Heart left ventricle (tissue), 16 donors: ENCODE results near the gene COL24A1. TPM values are rescaled to one million over a fixed set of nuclear protein-coding genes. Genes with fewer than 3 reads are reported as not detected.

ENCODE experiments used
- ATAC-seq, 4 donors: fragments of 200-7000 bp; cut with Tn5 transposase; one replicate each; pipeline ENCODE4 v1.9.1; 2020 to 2022; ENCODE audit warnings: moderate library complexity in 4 of 4, mild to moderate bottlenecking in 3 of 4, moderate number of reproducible peaks in 1 of 4
- DNase-seq, 5 donors: peaks; one replicate each; pipeline ENCODE4 v3.0.0-alpha.2; 2020
- H3K27ac ChIP-seq, 12 donors: fragments of 200-600 bp; sonication (generic) in 4 of 12; one replicate each; pipeline versions ENCODE4 v1.5.0 to v1.8.0; 2016 to 2022; ENCODE audit warnings: mild to moderate bottlenecking in 2 of 12
- H3K27me3 ChIP-seq, 9 donors: fragments of 200-600 bp; sonication (generic) in 2 of 9; one replicate each; pipeline versions ENCODE4 v1.5.1 to v1.8.0; 2016 to 2022; ENCODE audit warnings: mild to moderate bottlenecking in 3 of 9
- H3K36me3 ChIP-seq, 9 donors: fragments of 200-600 bp; sonication (generic) in 2 of 9; one replicate each; pipeline versions ENCODE4 v1.5.0 to v1.8.0; 2018 to 2022; ENCODE audit warnings: mild to moderate bottlenecking in 2 of 9
- H3K4me1 ChIP-seq, 12 donors: fragments of 200-600 bp; sonication (generic) in 4 of 12; one replicate each; pipeline versions ENCODE4 v1.5.0 to v1.8.0; 2016 to 2022; ENCODE audit warnings: mild to moderate bottlenecking in 3 of 12
- H3K4me3 ChIP-seq, 12 donors: fragments of 200-600 bp; sonication (generic) in 4 of 12; one replicate each; pipeline versions ENCODE4 v1.5.0 to v1.8.0; 2017 to 2022; ENCODE audit warnings: mild to moderate bottlenecking in 9 of 12, moderate library complexity in 4 of 12
- H3K9me3 ChIP-seq, 12 donors: fragments of 200-600 bp; sonication (generic) in 4 of 12; one replicate each; pipeline versions ENCODE4 v1.5.0 to v1.8.0; 2016 to 2022; ENCODE audit warnings: mild to moderate bottlenecking in 1 of 12
- CTCF ChIP-seq, 12 donors: fragments of 200-600 bp; sonication (generic) in 4 of 12; IDR thresholded peaks; one replicate each; pipeline versions ENCODE4 v1.5.0 to v1.8.0; 2018 to 2022; ENCODE audit warnings: antibody characterized with exemption in 12 of 12, mild to moderate bottlenecking in 5 of 12
- POLR2A ChIP-seq, 2 donors: fragments of 450-650 bp; IDR thresholded peaks; one replicate each; pipeline ENCODE4 v1.6.1; 2017; ENCODE audit warnings: antibody characterized with exemption in 2 of 2, mild to moderate bottlenecking in 2 of 2, moderate library complexity in 2 of 2
- WGBS, 4 donors: extraction: QIAGEN DNeasy Blood & Tissue Kit in 2 of 4; methylation state at CpG; one replicate each; pipeline versions ENCODE4 v1.1.5 to v1.1.7; 2013 to 2018; 5-methylcytosine and 5-hydroxymethylcytosine counted together
- intact Hi-C, 10 donors: fragments of 100-400 bp; cut with DNase I; formaldehyde crosslinking; loops; one replicate each; pipeline versions ENCODE4 v1.11.1 to v1.14.2; 2022
- polyA plus RNA-seq, 2 donors: library from polyadenylated mRNA; stranded (reverse); fragments of 200-250 nt; gene quantifications; one replicate each; pipeline ENCODE4 v1.2.3, GENCODE V29; 2013
- total RNA-seq, 9 donors: library from RNA; depleted of rRNA in 2 of 9; stranded (reverse); fragments of >200 nt in 2 of 9; fragmentation: NEBNext Ultra II Directional in 3 of 9; extraction: Animal tissue kit (Norgen Biotek cat#: 25700) in 3 of 9; gene quantifications; one replicate each; pipeline versions ENCODE4 v1.1.0 to v1.2.4, GENCODE V29; 2016 to 2023
- donor health status: ischemic (EF 13 %, LVEDD 7.1; RV severe dilation, severe dysfunction).
- donor health status: healthy with polysubstance abuse.
- donor health status: DM: no; HTN: yes; CAD: no.
- donor health status: DM: no; HTN: no; CAD: no.
- donor health status: ischemic (EF 25% LVEDD 6.9; RV normal size, moderate dysfunction).
- donor health status: ischemic (EF 25% LVEDD 5.7; RV mildly dilated, moderate dysfunction).
- donor health status: healthy.
- donor health status: DM: yes; HTN: yes; CAD: no.
- donor health status: ischemic (EF 35%, LVEDD 5.7; RV mildly dilated, moderate dysfunction).
- donor health status: nonischemic (EF 11% LVEDD 7.7; RV severe dilation, severe dysfunction).
- donor health status: DM: yes; HTN: yes; CAD: no.
- donor health status: PGD.
- donor health status: ischemic (EF 29% LVEDD 5.4; RV normal size, mild dysfunction).
- donor health status: nonischemic (EF 23%, LVEDD 6.1; RV moderate dilation, normal function).

Gene COL24A1
- total and polyA plus RNA-seq, 11 donors, result 0.07 to 2.8 (median 0.40) TPM

GRCh38 chr1:86063721-86064120, 92.9 kb downstream of the COL24A1 start:
- no peaks in the 10 kb centered on the region for H3K27me3 ChIP-seq

GRCh38 chr1:86062453-86062852, 94.1 kb downstream of the COL24A1 start:
- intact Hi-C loops, result no loop called here
- ATAC-seq (no peak), DNase-seq (no peak)
- WGBS, 4 donors, result 48 to 55% (median 50%) methylated on average over 3 of the region's 3 CpGs
- Histone ChIP-seq H3K4me1 (peaks cover 0 to 7% (median 0%) of the 10 kb centered on the region in 12 donors), H3K27ac (no peak overlapping the region), H3K27me3 (no peaks in the 10 kb centered on the region), H3K4me3 (no peak overlapping the region), H3K9me3 (no peaks in the 10 kb centered on the region), H3K36me3 (no peaks in the 10 kb centered on the region)
- TF ChIP-seq POLR2A (IDR thresholded peaks at IDR 0.05) (no peak), CTCF (IDR thresholded peaks at IDR 0.05) (no peak)

More at GRCh38 chr1:86063721-86064120, 92.9 kb downstream of the COL24A1 start:
- Histone ChIP-seq H3K9me3 (no peaks in the 10 kb centered on the region), H3K4me1 (peaks cover 0 to 7% (median 0%) of the 10 kb centered on the region in 12 donors), H3K36me3 (no peaks in the 10 kb centered on the region), H3K4me3 (no peak overlapping the region), H3K27ac (no peak overlapping the region)
- DNase-seq (no peak), ATAC-seq (no peak)
- intact Hi-C loops, result no loop called here
- TF ChIP-seq POLR2A (IDR thresholded peaks at IDR 0.05), result no peak
- no peak for TF ChIP-seq CTCF (IDR thresholded peaks at IDR 0.05)
- 82 to 88% (median 86%) methylated on average over 1 of the region's 1 CpG for WGBS, 4 donors

DNA sequence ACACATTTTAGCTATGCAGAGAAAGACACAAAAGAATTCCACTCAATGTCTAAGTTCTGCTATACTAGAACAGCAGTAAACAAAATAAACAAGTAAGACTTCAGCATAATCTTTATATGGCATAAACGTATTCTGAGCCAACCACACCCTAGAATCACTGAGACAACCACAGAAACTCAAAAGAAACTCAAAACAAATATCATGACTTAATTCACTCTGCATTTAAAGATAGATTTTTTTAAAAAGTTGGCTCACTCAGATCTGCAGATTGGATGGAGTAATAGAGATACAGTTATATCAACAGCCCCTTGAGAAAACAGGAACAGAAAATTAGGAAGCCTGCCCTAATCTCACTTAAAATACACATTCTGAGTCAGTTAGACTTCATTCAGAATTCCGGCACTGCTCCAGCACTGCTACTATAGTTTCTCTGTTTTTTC, 95.0 kb downstream of the COL24A1 start:
- Histone ChIP-seq H3K4me1 (peaks cover 0 to 7% (median 0%) of the 10 kb centered on the region in 12 donors), H3K36me3 (no peaks in the 10 kb centered on the region), H3K27me3 (no peaks in the 10 kb centered on the region), H3K9me3 (no peaks in the 10 kb centered on the region), H3K27ac (peak overlapping the region in 1 of 12 donors; percentile 27), H3K4me3 (no peak overlapping the region)
- no peak for DNase-seq
- no peak for TF ChIP-seq CTCF (IDR thresholded peaks at IDR 0.05)
- TF ChIP-seq POLR2A (IDR thresholded peaks at IDR 0.05), result no peak
- intact Hi-C loops, result no loop called here
- WGBS, 4 donors, result 35 to 50% (median 43%) methylated on average over 2 of the region's 2 CpGs
- ATAC-seq, result peak in 1 of 4 donors; percentile 34

GRCh38 chr1:86054396-86054795, 102.2 kb downstream of the COL24A1 start:
- Histone ChIP-seq H3K4me3 (no peak overlapping the region), H3K9me3 (no peaks in the 10 kb centered on the region), H3K36me3 (no peaks in the 10 kb centered on the region), H3K4me1 (no peaks in the 10 kb centered on the region), H3K27me3 (no peaks in the 10 kb centered on the region), H3K27ac (no peak overlapping the region)
- WGBS, 4 donors, result 76 to 84% (median 80%) methylated on average over 2 of the region's 2 CpGs
- TF ChIP-seq POLR2A (IDR thresholded peaks at IDR 0.05) (no peak), CTCF (IDR thresholded peaks at IDR 0.05) (no peak)
- intact Hi-C loops, result no loop called here
- ATAC-seq (no peak), DNase-seq (no peak)
